HFF-Myc (cell line): ENCODE results near the gene LYAR.
A peak's percentile ranks its signal among the peaks of the same experiment; 100 is the strongest.

ENCODE experiments used
- DNase-seq: peaks from one replicate; pipeline ENCODE4 v3.0.0-alpha.2; 2011; ENCODE audit warnings: low read depth; ENCODE audit errors: extremely low read depth
- H3K4me3 ChIP-seq: replicated peaks from 2 replicates; pipeline ENCODE4 v1.5.1; 2011; ENCODE audit warnings: low read depth, mild to moderate bottlenecking, control low read depth, low read length
- TF ChIP-seq, protein P1 (sequence below): IDR thresholded peaks from 2 replicates; pipeline ENCODE4 v1.5.1; 2012; ENCODE audit warnings: mild to moderate bottlenecking, low read depth, low read length, control low read depth; ENCODE audit errors: missing control alignments

The LYAR gene

DNA sequence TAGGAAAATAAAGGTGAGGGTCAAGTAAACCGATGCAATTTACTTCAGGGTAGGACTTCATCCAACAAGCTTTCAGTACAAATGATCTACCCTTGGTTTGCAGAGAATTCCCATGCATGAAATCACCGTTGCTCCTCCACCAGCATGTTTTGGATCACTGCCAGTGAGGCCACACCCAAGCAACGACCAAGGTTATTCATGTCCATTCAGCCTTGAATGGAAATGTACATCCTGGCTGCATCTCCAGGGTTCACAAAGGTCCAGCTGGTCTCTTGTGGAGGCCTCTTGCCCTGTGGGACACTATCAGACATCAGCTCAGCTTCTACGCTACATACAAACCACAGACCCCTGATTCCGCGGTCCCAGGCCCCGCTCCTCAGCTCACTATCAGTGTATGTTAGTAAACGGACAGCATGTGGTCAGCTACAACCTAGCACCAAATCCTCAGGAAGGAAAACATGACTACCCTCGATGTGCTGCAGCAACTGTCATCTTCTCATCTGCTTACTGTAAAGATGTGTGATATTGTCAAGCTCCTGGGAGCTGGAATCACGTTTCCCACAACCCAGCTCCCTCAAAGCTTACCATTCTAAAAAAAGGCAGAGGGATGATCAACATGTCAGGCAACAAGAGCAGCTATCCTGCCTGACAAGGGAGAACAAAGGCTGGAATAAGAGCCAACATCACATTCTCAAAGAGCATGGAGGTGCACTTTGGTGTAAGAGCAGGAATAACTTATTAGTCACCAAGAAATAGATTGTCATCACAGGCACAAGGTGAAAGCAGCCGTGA, 4.9 kb downstream of the LYAR start:
- TF ChIP-seq, protein P1, sequence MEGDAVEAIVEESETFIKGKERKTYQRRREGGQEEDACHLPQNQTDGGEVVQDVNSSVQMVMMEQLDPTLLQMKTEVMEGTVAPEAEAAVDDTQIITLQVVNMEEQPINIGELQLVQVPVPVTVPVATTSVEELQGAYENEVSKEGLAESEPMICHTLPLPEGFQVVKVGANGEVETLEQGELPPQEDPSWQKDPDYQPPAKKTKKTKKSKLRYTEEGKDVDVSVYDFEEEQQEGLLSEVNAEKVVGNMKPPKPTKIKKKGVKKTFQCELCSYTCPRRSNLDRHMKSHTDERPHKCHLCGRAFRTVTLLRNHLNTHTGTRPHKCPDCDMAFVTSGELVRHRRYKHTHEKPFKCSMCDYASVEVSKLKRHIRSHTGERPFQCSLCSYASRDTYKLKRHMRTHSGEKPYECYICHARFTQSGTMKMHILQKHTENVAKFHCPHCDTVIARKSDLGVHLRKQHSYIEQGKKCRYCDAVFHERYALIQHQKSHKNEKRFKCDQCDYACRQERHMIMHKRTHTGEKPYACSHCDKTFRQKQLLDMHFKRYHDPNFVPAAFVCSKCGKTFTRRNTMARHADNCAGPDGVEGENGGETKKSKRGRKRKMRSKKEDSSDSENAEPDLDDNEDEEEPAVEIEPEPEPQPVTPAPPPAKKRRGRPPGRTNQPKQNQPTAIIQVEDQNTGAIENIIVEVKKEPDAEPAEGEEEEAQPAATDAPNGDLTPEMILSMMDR, result no peak
- no peak overlapping the region for H3K4me3 ChIP-seq
- peak; percentile 14 for DNase-seq

DNA sequence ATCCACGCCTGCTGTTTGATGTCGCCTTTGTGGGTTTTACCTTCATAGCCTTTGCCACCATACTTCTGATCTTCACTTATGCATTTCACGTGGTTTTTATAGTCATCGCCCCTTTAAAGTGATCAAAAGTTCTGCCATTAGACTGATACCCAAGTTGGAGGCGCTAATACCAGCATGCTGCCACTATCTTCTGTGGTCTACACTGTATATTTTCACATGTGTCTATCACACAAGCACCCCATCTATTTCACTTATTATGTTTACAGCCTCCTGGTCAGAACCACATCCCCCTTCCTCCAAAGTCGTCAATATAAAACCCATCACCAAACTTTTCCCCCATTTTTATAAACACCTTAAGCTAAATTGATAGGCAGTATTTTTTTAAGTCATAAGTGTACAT, 8.2 kb downstream of the LYAR start:
- H3K4me3 ChIP-seq, result no peak overlapping the region
- TF ChIP-seq, protein P1, result no peak
- no peak for DNase-seq

DNA sequence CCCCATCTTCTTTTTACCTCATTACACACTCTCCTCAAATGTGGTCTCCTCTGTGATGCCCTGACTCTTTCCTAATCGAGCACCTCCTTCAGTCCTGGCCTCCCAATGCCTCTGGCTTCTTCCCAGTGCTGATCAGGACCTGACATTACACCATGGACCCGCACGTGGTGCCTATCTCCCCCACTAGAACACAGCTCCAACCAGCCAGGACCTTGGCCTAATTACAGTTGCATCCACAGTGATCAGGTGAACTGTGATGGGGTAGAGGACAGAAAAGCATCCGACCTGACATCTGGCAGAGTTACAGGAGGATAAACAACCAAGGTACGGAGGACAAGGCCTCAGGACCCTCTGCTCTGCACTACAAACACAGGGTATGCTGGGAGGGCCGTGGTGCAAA, 12.4 kb downstream of the LYAR start:
- no peak for DNase-seq
- TF ChIP-seq, protein P1, result no peak

DNA sequence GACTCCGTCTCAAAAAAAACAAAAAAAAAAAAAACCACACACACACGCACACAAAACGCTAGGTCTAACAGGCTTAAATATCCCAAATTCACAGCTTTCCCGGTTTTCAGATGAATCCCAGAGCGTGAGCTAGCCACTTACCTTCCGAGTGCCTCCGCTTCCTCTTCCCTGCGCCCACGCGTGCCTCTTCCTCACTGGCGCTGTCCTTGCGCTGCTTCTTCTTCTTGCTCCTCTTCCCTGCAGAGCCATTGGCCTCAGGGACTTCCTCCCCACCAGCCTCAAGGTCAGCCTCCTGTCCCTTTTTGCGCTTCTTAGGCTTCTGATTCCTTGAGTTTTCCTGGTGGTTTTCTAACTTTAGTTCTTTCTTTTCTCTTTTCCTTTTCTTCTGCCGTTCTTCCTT, 15.7 kb downstream of the LYAR start:
- no peak overlapping the region for H3K4me3 ChIP-seq
- no peak for DNase-seq
- TF ChIP-seq, protein P1, result no peak

More for the DNA sequence above, 12.4 kb downstream of the LYAR start:
- no peak overlapping the region for H3K4me3 ChIP-seq

DNA sequence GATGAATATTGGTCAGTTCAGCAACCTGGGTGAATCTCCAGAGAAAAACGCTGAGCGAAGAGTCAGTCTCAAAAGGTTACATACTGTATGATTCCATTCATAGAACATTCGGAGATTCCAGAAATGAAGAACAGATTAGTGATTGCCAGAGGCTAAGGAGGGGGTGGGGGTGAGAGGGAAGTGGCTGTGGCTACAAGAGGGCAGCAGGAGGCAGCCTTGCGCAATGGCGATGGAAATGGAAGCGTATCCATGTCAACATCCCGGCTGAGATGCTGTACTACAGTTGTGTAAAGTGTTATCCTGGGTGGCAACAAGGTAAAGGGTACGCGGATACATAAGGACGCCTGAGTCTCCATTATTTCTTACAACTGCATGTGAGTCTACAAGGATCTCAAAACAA, 18.0 kb downstream of the LYAR start:
- TF ChIP-seq, protein P1, result peak; percentile 12
- no peak for DNase-seq
- H3K4me3 ChIP-seq, result no peak overlapping the region

DNA sequence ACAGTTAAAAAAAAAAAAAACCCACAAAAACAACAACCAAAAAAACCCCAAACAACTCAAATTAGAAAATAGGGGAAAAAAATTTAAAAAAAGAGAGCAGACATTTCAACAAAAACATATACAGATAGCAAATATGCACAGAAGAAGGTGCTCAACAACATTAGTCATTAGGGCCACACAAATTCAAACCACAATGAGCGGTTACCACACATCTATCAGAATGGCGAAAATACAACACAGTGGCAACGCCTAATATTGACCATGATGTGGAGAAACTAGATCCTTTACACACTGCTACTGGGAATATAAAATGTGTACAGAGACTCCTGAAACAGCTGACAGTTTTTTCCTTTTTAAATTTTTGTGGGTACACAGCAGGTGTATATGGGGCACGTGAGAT, 19.4 kb downstream of the LYAR start:
- no peak for DNase-seq
- TF ChIP-seq, protein P1, result no peak

More for the DNA sequence above, 19.4 kb downstream of the LYAR start:
- no peak overlapping the region for H3K4me3 ChIP-seq
